Globus pallidus (tissue), 1 donor: Measurements from ENCODE around the gene P2RY1.
A peak's percentile ranks its signal among the peaks of the same experiment; 100 is the strongest.

Experiments
- DNase-seq: peaks from one replicate; pipeline ENCODE4 v3.0.0-alpha.2; 2015; ENCODE audit warnings: low spot score

The P2RY1 gene, protein sequence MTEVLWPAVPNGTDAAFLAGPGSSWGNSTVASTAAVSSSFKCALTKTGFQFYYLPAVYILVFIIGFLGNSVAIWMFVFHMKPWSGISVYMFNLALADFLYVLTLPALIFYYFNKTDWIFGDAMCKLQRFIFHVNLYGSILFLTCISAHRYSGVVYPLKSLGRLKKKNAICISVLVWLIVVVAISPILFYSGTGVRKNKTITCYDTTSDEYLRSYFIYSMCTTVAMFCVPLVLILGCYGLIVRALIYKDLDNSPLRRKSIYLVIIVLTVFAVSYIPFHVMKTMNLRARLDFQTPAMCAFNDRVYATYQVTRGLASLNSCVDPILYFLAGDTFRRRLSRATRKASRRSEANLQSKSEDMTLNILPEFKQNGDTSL

DNA sequence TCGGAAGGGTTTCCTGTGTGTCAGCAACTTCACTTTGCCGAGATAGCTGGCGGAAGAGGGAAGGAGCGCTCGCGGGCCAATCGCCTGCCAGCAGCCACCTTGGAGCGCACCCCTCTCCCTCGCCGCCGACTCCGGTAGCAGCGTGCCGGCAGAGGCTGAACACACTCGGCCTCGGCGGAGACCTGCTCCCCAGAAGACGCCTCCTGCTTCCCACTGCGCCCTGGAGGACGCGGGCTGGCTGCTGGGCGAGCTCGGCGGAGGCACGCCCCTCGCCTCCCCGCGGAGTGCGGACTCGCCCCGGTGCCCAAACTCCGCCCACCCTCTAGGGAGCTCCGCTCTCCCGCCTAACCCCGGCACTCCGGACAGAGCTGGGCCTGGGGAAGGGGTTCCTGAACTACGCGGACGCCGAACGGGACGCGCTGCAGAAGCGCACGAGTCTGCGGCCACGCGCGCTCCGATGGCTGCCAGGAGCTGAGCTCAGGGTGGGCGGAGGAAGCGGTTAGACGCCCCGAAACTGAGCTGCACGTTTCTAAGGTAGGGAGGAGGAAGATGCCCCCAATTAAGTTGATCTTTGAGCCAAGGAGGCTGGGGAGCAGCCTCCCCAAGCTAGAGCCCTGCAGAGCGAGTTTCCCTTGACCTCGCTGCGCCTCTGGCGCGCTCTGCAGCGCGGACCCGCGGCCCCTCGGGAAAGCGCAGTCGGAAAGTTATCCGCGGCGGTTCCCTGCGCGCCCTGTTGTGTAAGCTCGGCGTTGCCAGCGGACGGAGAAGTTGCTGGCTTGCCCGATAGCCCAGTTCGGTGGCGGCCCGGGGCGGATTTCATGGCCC is at the start of gene P2RY1:
TSS of gene P2RY1 (plus strand) at position 356 of the 825 bp plus-strand sequence. CDS start 652 bp downstream, outside the sequence.
- peak; percentile 51 for DNase-seq

DNA sequence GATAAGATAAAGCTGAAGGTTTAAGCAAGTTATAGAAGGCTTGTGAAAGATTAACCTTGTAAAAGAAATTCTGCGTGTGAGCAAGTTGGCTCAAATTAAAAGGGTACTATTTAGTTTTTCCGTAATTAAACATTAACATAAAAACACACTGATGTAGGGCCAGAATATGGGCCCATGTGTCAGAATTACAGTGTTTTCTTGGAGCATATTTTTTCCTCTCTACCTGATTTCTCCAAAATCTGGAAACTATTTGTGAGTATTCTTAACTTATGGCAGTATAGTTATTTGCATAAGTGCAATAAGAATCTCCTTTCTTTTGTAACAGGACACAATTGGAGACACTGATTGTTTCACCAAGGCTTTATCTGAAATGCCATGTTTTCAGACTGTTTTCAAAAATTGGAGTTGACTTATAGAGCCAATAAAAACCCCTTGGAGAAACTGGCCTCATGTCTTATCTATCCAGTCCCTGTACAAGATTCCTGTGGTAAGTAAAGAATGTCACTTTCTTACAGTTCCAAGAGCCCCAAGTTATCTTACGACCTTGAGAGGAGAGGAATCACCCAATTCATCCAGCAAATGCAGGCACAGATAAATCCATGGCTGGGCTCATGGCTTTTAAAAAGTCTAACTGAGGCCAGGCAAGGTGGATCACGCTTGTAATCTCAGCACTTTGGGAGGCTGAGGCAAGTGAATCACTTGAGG is 47.8 kb upstream of the P2RY1 start:
- no peak for DNase-seq

DNA sequence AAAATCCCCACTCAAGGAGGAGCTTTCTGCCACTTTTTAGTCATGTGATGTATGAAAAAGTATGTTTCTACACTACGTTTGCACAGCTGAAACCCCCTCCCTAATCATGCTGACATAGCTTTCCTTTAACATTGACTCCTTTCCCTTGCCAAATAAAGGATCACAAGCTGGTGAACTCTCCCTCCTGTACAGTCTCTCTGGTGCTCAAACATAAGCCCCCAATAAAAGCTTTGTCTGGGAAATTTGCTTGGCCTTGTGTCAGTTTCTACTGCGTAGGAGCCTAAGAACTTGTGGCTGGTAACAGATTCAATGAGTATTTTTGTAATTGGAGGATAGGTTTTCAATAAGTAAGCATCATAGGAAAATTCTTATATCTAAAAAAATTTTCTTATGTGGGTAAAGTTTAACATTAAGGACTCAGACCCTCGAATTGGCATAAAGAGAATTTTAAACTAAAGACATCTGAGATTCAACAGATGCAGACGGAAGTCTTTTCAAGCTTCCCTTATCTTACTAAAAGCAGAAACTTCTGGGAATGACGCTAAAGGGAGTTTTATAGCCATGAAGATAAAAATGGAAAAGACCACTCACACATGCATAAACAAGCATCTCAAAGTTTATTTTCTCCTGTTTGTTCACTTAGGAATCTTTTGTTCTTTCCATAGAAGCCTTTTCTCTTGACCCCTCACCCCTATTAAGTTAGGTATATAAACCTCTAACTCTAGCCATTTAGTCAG is 44.1 kb upstream of the P2RY1 start:
- DNase-seq: no peak

DNA sequence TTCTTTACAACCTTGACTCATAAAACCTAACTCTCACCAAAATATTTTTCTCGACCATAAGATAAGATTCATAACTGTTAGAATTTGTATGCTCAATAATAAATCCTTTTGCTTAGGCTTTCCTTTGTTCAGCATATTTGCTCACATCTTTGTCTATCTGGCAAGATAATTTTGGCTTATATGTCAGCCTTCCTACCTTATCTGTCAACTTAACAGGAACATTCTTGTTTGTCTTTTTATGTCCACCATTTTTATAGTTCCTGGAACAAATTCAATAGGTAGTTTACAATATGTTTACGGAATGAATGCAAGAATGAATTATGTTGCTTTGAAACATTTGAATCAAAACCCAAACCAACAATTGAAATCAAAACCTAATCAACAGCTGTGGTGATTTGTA is 41.0 kb upstream of the P2RY1 start:
- DNase-seq: no peak

DNA sequence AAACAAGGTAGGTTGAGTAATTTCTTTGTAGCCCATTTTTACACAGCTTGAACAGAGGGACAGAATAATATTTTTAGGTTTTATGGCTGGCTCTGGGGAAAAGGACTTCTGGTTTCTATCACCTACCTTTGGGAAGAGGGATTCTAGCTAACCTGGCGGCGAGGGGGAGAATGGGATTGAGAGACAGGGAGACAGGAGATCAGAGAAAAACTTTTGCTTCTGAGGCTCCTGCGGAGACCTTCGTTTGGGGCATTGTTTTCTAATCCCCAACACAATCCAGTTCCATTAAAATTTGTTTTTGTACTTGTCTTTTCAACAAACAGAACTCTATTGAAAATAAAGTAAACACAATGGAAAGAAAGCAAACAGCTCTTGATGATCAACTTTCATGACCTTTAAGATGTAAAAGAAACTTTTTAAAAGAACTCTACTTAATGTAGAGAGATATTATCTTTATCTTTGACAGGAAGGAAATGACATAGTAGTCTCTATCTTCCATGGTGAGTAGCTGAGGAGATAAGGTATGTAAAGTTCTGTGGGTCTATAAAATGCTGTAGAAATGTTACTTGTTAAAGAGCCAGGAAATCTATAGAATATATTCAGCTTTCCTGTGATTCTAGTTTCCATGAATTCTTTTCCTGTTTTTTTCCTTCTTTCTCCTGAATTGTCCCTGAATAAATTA is 37.0 kb upstream of the P2RY1 start:
- DNase-seq: no peak

DNA sequence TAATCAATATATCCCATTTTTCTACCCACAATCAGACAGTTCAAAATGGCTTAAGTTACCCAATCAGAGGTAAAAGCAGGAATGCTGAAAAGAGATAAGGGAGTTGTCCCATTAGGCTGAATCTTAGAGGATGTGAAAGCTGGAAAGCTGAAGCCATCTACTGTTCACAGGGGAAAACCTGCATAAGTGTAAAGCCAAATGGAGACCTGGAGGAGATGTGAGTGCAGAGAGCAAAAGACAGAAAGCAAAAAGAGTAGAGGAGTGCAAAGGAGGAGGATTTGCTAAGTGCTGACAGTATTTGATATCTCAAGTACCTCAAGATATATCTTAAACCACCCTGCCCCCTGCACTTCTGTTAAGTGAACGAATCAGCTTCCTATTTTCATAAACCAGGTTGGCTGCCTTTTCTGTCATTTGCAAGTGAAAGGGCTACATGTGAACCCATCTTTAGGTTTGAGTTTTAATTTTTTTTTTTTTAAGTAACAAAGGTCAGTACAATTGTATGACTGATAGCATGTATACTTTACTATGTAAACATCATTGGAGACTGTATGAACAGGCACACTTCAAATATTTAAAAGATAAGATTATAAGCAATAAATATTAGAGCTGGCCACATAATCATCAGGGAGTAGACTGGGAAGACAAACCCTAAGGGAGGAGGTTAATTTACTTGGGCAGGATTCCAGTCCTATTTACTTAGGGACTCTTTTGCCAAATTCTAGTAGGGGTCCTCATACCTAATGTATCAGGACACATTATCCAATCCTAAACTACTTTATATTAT is 22.8 kb upstream of the P2RY1 start:
- DNase-seq: no peak

DNA sequence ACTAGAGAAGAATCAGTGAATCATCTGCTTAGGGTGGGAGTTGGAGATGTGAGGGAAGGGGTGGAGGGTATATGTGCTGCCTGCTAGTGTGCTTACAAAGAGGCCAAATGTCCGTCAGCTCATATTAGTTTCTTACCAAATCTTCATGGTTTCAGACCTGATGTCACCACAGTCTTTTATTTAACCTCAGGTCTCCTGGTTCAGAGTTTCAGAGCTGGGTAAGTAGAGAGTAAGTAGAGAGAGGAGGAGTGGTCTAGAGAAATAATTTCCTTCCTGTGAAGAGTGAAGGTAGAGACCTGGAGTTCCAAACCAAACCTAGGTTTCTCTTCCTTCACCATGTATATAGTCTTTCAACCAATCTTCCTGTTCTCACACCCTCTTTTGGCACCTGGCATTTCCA is 17.5 kb upstream of the P2RY1 start:
- DNase-seq: no peak

DNA sequence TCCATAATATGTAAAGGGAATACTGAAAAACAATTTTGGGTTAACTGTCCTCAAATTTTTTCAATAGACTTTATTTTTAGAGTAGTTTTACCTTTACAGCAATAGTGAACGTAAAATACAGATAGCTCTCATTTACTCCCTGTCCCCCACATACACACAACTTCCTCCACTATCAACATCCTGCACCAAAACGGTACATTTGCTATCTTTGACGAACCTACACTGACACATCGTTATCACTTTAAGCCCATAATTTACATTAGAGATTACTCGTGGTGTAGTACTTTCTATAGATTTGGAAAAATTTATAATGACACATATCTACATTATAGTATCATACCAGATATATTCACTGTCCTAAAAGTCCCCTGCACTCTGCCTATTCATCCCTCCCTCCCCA is 16.9 kb upstream of the P2RY1 start:
- no peak for DNase-seq

DNA sequence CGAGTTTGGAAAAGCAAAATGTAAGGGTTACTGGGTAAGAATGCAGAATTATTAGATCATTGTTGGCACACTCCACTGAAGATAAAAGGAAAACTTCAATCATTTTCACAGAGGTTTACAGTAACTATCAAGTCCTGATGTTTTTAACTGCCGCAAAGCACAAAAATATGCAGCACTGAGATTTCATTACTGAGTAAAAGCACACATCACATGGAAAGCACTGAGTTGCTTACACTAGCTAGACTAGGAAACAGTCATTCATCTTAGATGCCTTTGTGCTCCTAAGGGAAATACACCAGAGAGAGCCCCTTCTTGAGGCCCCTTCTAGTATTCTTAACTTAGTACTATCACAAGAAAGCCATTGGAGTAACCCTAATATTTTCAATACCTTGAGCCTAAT is 11.8 kb upstream of the P2RY1 start:
- no peak for DNase-seq

DNA sequence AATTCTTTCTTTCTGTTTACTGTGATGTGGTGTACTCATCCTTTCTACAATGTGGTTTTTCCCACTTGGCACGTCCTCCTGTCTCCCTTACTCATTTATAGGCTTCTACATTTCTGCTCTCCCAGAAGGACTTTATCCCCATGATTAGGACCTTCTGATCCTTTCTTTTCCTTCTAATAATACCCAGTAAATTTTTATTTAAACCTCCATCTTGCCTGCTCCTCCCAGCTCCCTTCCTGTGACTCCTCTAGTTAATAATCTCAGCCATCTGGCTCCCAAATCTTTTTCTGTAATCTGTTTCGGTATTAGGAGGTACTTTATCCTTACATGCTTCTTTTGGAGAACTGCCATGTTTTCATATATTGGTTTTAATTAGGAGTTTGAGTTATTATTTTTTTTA is 11.2 kb upstream of the P2RY1 start:
- DNase-seq: no peak

DNA sequence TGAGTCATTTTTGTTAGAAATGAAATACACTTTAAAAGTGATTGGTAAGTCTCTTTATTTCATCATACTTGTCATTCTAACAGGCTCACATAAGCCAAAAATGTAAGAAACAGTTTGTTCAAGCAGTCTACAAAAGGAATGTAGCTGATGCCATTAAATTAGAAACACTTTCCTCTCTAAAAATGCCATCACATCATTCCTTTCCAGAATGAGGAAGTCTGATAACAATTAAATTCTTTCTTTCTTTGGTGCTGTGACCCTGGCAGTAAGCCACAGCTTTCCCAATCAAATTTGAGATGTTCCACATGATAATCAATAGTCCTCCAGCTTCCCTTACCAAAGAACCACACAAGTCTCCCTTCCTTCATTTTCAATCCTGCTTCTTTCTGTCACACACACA is 9.4 kb upstream of the P2RY1 start:
- no peak for DNase-seq

DNA sequence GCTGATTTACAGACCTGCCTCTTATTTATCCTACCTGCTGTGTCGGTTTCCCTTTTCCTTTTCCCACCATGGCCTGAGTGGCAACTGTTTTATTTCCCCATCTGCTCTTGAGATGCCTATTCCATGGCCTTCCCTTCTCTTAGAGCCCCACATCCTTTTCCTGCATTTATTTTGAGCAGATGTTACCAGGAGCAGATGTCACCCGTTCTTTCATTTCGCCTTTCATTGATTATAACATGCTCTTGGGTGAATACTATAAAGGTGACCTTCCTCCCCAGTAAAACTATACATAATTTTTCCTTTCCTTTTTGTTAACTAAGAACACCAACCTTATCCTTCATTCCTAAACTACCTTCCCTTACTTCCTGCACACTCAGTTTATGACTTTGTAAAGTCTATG is 8.5 kb upstream of the P2RY1 start:
- DNase-seq: no peak

DNA sequence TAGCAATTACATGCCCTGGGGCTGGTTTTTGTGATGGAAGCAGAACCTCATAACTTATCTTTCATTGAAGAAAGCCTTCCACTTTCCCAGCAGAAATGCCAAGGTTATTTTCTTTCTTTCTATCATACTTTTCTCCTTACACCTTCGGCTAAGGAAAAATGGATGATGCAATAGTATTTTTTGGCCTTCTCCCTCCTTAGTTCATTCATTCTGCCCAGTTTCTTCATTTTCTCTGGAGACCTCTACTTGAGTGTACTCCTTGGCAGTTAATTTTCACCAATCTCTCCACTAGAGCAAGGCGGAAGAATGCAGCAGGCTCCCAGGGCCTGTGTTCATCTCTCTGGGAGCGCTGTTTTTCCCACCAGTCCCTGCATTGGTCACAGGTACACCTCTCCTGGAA is 7.6 kb upstream of the P2RY1 start:
- DNase-seq: no peak

DNA sequence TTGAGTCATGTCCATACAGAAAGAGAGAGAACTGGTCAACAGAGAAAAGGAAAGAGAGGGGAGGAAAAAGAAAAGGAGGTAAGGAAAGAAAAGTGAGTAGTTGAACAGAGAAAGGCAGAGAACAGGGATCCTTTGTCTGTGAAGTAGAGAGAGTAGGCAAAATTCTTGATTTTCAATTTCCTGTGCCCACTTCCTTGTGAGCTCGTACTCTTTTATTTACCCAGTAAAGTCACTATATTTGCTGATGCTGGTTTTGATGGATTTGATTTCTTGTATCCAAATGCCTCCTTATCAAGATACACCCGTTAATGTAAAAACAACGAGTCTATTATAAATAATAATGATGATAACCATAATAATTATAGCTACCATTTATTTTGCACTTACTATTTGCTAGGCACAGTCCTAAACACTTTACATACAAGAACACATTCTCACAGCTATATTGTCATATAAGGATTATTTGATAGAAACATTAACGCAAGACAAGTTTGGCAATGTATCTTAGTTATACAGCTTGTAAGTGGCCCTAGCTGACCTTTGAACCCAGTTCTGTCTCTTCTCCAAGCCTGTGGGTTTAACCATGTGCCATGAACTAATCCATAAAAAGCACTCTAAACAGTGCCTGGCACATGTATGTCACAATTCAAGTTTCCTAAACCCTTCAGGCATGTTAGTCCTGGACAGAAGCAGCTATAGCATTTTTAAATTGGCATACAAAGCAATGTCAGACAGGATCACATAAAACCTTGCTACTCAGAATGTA is 6.7 kb upstream of the P2RY1 start:
- no peak for DNase-seq

DNA sequence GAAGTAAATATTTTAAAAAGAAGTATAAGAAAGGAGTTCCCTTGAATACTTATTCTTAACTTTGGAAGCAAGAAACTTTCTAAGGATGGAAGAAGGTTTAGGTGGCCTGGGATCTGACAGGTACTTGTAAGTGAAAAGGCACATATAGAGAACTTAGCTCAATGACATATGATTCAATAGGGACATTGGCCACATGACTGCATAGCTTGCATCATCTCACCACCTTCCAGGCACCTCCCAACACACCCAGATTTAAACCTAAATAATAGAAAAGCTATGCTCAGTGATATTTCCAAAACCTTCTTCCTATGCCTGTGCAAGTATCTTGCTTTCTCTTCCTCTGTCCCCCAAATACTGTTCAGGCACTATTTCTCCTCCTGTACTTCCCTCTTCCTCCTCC is 4.7 kb upstream of the P2RY1 start:
- DNase-seq: no peak

DNA sequence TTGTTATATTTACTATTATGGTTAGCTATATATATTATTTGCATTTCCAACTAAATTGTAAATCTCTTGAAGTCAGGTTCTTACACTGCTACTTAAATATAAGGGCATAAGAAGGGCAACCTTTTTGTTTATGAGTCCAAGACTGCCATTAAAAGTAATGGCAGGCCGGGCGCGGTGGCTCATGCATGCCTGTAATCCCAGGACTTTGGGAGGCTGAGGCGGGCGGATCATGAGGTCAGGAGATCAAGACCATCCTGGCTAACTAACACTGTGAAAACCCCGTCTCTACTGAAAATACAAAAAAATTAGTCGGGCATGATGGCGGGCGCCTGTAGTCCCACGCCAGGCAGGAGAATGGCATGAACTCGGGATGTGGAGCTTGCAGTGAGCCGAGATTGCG is 2.9 kb upstream of the P2RY1 start:
- DNase-seq: no peak

DNA sequence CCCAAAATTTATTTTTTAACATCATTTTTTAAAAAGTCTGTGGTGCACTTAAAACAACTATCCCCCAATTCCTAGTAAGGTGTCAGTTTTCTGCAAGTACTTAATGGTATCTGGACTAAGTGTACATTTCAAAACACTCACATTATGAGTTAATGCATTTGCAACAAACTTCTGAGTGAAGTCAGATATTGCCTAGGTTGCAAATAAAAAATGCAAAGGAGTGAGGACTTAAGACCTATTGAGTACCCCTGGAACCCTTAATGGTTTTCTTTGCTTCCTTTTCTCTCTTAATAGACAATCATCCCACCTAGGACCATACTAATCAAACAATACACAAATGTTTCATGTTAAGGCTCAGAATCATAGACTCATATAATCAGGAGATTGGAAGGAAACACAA is 1.8 kb upstream of the P2RY1 start:
- no peak for DNase-seq

DNA sequence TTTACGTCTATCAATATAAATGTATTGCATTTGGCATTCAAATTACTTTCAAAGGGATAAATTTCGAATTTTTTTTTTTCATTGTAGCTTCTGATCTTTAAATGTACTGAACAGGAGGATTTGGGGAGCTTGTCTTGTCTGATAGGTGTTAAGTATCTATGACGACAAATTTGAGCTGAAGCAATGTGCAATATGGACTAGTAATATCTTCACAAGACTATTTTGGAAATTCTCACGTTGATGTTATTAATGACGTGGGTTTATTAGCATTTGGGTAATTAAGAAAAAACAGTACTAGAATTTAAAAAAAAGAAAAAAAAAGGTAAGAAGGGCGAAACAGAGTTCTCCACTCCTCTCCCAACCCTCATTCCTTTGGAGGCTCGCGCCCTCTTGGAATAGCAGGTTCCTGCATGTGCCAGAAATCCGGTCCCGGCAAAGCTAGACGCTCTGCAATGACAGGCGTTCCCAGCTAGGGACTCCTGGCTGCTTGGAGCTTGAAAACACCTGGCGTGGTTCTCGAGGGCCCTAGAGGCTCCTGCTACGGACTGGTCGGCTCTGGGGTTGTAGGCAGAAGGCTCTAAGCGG is 648 bp upstream of the P2RY1 start:
- no peak for DNase-seq

DNA sequence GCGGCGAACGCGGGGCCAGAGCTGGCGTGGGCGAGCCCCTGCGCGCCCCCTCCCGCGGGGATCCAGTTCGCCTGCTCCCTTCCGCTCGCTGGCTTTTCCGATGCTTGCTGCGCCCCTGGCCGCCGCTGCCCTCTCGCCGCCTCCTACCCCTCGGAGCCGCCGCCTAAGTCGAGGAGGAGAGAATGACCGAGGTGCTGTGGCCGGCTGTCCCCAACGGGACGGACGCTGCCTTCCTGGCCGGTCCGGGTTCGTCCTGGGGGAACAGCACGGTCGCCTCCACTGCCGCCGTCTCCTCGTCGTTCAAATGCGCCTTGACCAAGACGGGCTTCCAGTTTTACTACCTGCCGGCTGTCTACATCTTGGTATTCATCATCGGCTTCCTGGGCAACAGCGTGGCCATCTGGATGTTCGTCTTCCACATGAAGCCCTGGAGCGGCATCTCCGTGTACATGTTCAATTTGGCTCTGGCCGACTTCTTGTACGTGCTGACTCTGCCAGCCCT is 721 bp downstream of the P2RY1 start:
- DNase-seq: no peak
